LNCAP (cell line): Measurements from ENCODE around the gene LAMA2.

Experiments
- CTCF ChIP-seq: fragments of 450-650 bp; IDR thresholded peaks from 2 replicates; pipeline ENCODE4 v1.5.1; 2017; ENCODE audit warnings: mild to moderate bottlenecking

The LAMA2 gene

GRCh38 chr6:128886706-128887105 is 3.8 kb downstream of the LAMA2 start:
- no peak for TF ChIP-seq CTCF

GRCh38 chr6:128888444-128889175 is 5.7 kb downstream of the LAMA2 start:
- no peak for TF ChIP-seq CTCF

- no peak for TF ChIP-seq CTCF
These were observed 6.9 kb downstream of the LAMA2 start for GRCh38 chr6:128889870-128890269.

- TF ChIP-seq CTCF: no peak
These were observed 9.1 kb downstream of the LAMA2 start for GRCh38 chr6:128892079-128892478.

- no peak for TF ChIP-seq CTCF
These were observed 16.6 kb downstream of the LAMA2 start for GRCh38 chr6:128899341-128900050.

- no peak for TF ChIP-seq CTCF
These were observed 20.8 kb downstream of the LAMA2 start for GRCh38 chr6:128903715-128904114.

- TF ChIP-seq CTCF: no peak
These were observed 31.1 kb downstream of the LAMA2 start for GRCh38 chr6:128914051-128914450.
